Calu3 (cell line): ENCODE measurements around the gene TXNDC16. TPM values are rescaled to one million over a fixed set of nuclear protein-coding genes. Genes with fewer than 3 reads are reported as not detected.

Source experiments
- BruUV-seq: library from RNA; stranded (reverse); fragments of 400-500 nt; replicated peaks from 2 replicates; lab custom pipeline; 2021; lab: Mats Ljungman, UMichigan
- CTCF ChIA-PET: fragments of 300-600 bp; sonication (Branson Sonifier 250); formaldehyde crosslinking; loops from one replicate; lab custom pipeline; 2022; ENCODE audit warnings: antibody characterized with exemption; lab: Charles Lee
- DNase-seq: peaks from one replicate; pipeline ENCODE4 v3.0.0; 2022
- H3K27ac Mint-ChIP-seq: one replicate; pipeline ENCODE4 v1.8.0; 2022; ENCODE audit warnings: mixed read lengths; ENCODE audit not compliant: unreplicated experiment
- H3K27me3 Mint-ChIP-seq: one replicate; pipeline ENCODE4 v1.8.0; 2022; ENCODE audit warnings: mixed read lengths; ENCODE audit not compliant: unreplicated experiment
- H3K36me3 Mint-ChIP-seq: one replicate; pipeline ENCODE4 v1.8.0; 2022; ENCODE audit warnings: mild to moderate bottlenecking, moderate library complexity, mixed read lengths; ENCODE audit not compliant: insufficient read depth, unreplicated experiment
- H3K4me1 Mint-ChIP-seq: one replicate; pipeline ENCODE4 v1.8.0; 2022; ENCODE audit warnings: mild to moderate bottlenecking, low read depth, mixed read lengths; ENCODE audit not compliant: unreplicated experiment
- H3K4me3 Mint-ChIP-seq: one replicate; pipeline ENCODE4 v1.8.0; 2022; ENCODE audit warnings: mild to moderate bottlenecking, low read depth, moderate library complexity, mixed read lengths; ENCODE audit not compliant: unreplicated experiment
- H3K9me3 Mint-ChIP-seq: one replicate; pipeline ENCODE4 v1.8.0; 2022; ENCODE audit warnings: low read depth, mixed read lengths; ENCODE audit not compliant: unreplicated experiment
- intact Hi-C: fragments of 100-400 bp; cut with micrococcal nuclease; formaldehyde crosslinking; loops from one replicate; pipeline ENCODE4 v1.10.0; 2022; ENCODE audit not compliant: unreplicated experiment
- total RNA-seq: library from RNA; stranded (reverse); gene quantifications from 2 replicates; pipeline ENCODE4 v1.2.3, GENCODE V29; 2022
- TF ChIP-seq, protein P1 (sequence below): fragments of 200-600 bp; IDR thresholded peaks from one replicate; pipeline ENCODE4 v1.8.0; 2022; ENCODE audit warnings: antibody characterized with exemption; ENCODE audit not compliant: unreplicated experiment

TXNDC16 gene
- total RNA-seq, 1 experiment from 2014 or later: 3.5 TPM

DNA sequence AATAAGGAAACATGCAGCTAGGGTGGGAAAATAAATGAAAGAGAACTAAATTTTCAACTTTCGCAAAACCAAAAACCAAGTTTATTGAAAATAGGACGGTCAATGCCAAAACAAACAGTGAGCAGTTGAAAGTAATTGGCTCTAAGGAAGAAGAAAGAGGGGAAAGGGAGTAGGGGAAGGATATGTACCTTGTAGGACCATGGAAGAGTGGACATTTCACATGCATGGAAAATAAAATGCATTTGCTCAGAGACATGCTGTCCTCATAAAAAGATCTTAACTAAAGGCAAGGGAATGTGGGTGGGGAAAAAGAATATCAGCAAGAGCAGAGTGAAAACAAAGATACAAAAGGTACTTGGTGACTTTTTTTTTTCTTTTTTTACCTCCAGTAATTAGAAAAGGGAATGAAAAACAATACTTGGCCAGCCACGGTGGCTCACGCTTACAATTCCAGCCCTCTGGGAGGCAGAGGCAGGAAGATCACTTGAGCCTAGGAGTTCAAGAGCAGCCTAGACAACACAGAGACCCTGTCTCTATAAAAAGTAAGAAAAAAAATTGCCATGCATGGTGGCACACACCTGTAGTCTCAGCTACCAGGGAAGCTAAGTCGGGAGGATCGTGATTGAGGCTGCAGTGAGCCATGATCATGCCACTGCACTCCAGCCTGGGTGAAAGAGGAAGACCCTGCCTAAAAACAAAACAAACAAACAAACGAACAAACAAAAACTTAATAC lies 6.6 kb downstream of the TXNDC16 start:
- no TSS peak for BruUV-seq
- no peak for DNase-seq
- Mint-ChIP-seq H3K9me3 (no peaks in the 10 kb centered on the region), H3K27ac (no peak overlapping the region), H3K4me1 (peaks cover 4% of the 10 kb centered on the region), H3K36me3 (no peaks in the 10 kb centered on the region), H3K4me3 (no peak overlapping the region), H3K27me3 (no peaks in the 10 kb centered on the region)
- intact Hi-C loops: no loop called here
- TF ChIP-seq, protein P1, sequence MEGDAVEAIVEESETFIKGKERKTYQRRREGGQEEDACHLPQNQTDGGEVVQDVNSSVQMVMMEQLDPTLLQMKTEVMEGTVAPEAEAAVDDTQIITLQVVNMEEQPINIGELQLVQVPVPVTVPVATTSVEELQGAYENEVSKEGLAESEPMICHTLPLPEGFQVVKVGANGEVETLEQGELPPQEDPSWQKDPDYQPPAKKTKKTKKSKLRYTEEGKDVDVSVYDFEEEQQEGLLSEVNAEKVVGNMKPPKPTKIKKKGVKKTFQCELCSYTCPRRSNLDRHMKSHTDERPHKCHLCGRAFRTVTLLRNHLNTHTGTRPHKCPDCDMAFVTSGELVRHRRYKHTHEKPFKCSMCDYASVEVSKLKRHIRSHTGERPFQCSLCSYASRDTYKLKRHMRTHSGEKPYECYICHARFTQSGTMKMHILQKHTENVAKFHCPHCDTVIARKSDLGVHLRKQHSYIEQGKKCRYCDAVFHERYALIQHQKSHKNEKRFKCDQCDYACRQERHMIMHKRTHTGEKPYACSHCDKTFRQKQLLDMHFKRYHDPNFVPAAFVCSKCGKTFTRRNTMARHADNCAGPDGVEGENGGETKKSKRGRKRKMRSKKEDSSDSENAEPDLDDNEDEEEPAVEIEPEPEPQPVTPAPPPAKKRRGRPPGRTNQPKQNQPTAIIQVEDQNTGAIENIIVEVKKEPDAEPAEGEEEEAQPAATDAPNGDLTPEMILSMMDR: no peak
- CTCF ChIA-PET: no interaction called here

DNA sequence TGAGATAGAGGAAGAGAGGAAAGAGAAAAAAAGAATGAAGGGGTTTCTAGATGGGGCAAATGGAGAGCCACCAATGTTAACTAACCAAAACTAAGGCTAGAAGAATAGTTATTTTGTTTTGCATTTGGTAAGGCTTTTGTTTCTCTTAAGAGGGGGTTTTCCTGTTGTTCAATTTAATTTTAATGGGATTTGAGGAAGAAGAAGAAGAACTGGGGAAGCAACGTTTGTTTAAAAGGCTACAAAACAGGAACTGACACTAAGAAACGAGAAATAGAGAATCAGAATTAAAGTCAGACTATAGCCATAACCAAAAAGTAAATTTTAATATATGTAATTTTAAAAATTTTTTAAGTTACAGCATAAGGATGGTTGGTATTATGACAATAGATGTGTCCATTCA lies 13.7 kb downstream of the TXNDC16 start:
- intact Hi-C loops: no loop called here
- TF ChIP-seq, protein P1: no peak
- CTCF ChIA-PET: no interaction called here
- Mint-ChIP-seq H3K4me1 (no peaks in the 10 kb centered on the region), H3K27me3 (no peaks in the 10 kb centered on the region), H3K27ac (no peak overlapping the region), H3K4me3 (no peak overlapping the region), H3K9me3 (no peaks in the 10 kb centered on the region), H3K36me3 (no peaks in the 10 kb centered on the region)
- no peak for DNase-seq
- no TSS peak for BruUV-seq

DNA sequence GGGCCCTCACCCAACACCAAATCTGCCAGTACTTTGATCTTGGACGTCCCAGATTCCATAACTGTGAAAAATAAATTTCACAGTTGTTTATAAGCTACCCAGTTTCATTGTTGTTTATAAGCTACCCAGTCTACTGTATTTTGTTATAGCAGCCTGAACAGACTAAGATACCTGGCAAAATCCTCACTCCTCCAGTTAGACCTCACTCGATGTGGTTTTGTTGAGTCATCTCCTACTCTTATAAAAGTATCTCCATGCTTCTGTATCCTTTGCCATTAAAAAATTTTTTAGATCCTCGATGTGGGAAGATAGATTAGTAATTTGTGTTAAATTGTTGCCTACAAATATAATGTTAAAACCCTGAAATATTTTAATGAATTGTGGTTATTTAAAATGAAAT lies 16.0 kb downstream of the TXNDC16 start:
- TF ChIP-seq, protein P1: no peak
- CTCF ChIA-PET: no interaction called here
- BruUV-seq: no TSS peak
- intact Hi-C loops: no loop called here
- Mint-ChIP-seq H3K9me3 (no peaks in the 10 kb centered on the region), H3K27me3 (no peaks in the 10 kb centered on the region), H3K27ac (no peak overlapping the region), H3K4me3 (no peak overlapping the region), H3K4me1 (no peaks in the 10 kb centered on the region), H3K36me3 (no peaks in the 10 kb centered on the region)
- DNase-seq: no peak

DNA sequence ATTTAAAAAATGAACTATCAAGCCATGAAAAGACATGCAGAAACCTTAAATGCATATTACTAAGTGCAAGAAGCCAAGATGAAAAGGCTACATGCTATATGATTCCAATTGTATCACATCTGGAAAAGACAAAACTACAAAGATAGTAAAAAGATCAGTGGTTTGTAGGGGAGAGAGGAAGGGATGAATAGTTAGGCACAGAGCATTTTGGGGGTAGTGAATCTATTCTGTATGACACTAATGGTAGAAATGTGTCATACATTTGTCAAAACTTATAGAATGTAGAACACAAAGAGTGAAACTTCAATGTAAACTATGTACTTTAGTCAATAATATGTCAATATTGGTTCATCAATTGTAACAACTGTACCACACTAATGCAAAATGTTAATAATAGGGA lies 20.8 kb downstream of the TXNDC16 start:
- Mint-ChIP-seq H3K4me3 (no peak overlapping the region), H3K4me1 (no peaks in the 10 kb centered on the region), H3K27me3 (no peaks in the 10 kb centered on the region), H3K27ac (no peak overlapping the region), H3K36me3 (no peaks in the 10 kb centered on the region), H3K9me3 (no peaks in the 10 kb centered on the region)
- CTCF ChIA-PET: no interaction called here
- TF ChIP-seq, protein P1: no peak
- no TSS peak for BruUV-seq
- DNase-seq: no peak
- intact Hi-C loops: no loop called here
